Fibroblast of mammary gland (primary cell): ENCODE results near the gene CHD2.

Source experiments
- DNase-seq: peaks from one replicate; pipeline ENCODE4 v3.0.0-alpha.2; 2010; ENCODE audit warnings: low read depth
- H3K4me3 ChIP-seq: 2 replicates; pipeline ENCODE4 v1.5.1; 2011; ENCODE audit warnings: low read depth, mild to moderate bottlenecking, low read length, moderate library complexity; ENCODE audit not compliant: control insufficient read depth
- CTCF ChIP-seq: conservative IDR thresholded peaks from 2 replicates; pipeline ENCODE4 v1.5.1; 2011; ENCODE audit warnings: low read depth, low read length, inconsistent platforms; ENCODE audit not compliant: control insufficient read depth, insufficient read depth

CHD2 gene

GRCh38 chr15:92901072-92901761, 1.1 kb downstream of the CHD2 start:
- DNase-seq = no peak
- no peak for TF ChIP-seq CTCF
- peak overlapping the region; percentile 83 for H3K4me3 ChIP-seq

- no peak for DNase-seq
- H3K4me3 ChIP-seq = peak overlapping the region; percentile 83
- no peak for TF ChIP-seq CTCF
Observed at GRCh38 chr15:92901995-92902394, 1.9 kb downstream of the CHD2 start.

GRCh38 chr15:92902737-92903593, 2.8 kb downstream of the CHD2 start:
- no peak for TF ChIP-seq CTCF
- peak; percentile 50 for DNase-seq
- H3K4me3 ChIP-seq = peak overlapping the region; percentile 83

GRCh38 chr15:92903631-92903965, 3.5 kb downstream of the CHD2 start:
- TF ChIP-seq CTCF = no peak
- H3K4me3 ChIP-seq = peak overlapping the region; percentile 83
- DNase-seq = no peak

GRCh38 chr15:92903966-92904721, 4.0 kb downstream of the CHD2 start:
- peak overlapping the region; percentile 83 for H3K4me3 ChIP-seq
- TF ChIP-seq CTCF = no peak
- peak; percentile 98 for DNase-seq

- peak overlapping the region; percentile 58 for H3K4me3 ChIP-seq
- DNase-seq = no peak
- TF ChIP-seq CTCF = no peak
Observed at GRCh38 chr15:92904722-92905571, 4.8 kb downstream of the CHD2 start.
